Activated T-cell treated with anti-CD3 and anti-CD28 coated beads, Interleukin-2, amount 50 U/mL, for 24 hours (primary cell): ENCODE results near the gene IL36RN.
A peak's percentile ranks its signal among the peaks of the same experiment; 100 is the strongest.

Experiments used
- DNase-seq: peaks from one replicate; pipeline ENCODE4 v3.0.0-alpha.2; 2020
- H3K27ac Mint-ChIP-seq: 2 replicates; pipeline ENCODE4 v1.8.0; 2020; ENCODE audit warnings: mild to moderate bottlenecking, mixed read lengths
- H3K27me3 Mint-ChIP-seq: 2 replicates; pipeline ENCODE4 v1.8.0; 2020; ENCODE audit warnings: mixed read lengths
- H3K36me3 Mint-ChIP-seq: 2 replicates; pipeline ENCODE4 v1.8.0; 2020; ENCODE audit warnings: low read depth, mixed read lengths
- H3K4me1 Mint-ChIP-seq: 2 replicates; pipeline ENCODE4 v1.8.0; 2020; ENCODE audit warnings: low read depth, mixed read lengths
- H3K4me3 Mint-ChIP-seq: 2 replicates; pipeline ENCODE4 v1.8.0; 2020; ENCODE audit warnings: mild to moderate bottlenecking, moderate library complexity, mixed read lengths
- H3K9me3 Mint-ChIP-seq: 2 replicates; pipeline ENCODE4 v1.8.0; 2020; ENCODE audit warnings: mixed read lengths

Gene IL36RN

GRCh38 chr2:113032737-113033136 lies 26.3 kb upstream of the IL36RN start:
- no peak overlapping the region for H3K4me3 Mint-ChIP-seq
- no peaks in the 10 kb centered on the region for H3K9me3 Mint-ChIP-seq
- H3K27me3 Mint-ChIP-seq, result peaks cover 8% of the 10 kb centered on the region
- no peak for DNase-seq
- no peaks in the 10 kb centered on the region for H3K36me3 Mint-ChIP-seq
- H3K27ac Mint-ChIP-seq, result no peak overlapping the region
- no peaks in the 10 kb centered on the region for H3K4me1 Mint-ChIP-seq

GRCh38 chr2:113034016-113034415 lies 25.0 kb upstream of the IL36RN start:
- Mint-ChIP-seq H3K9me3 (no peaks in the 10 kb centered on the region), H3K4me3 (no peak overlapping the region), H3K27me3 (peaks cover 7% of the 10 kb centered on the region), H3K4me1 (no peaks in the 10 kb centered on the region), H3K27ac (no peak overlapping the region), H3K36me3 (no peaks in the 10 kb centered on the region)
- no peak for DNase-seq

- Mint-ChIP-seq H3K27me3 (no peaks in the 10 kb centered on the region), H3K27ac (no peak overlapping the region), H3K36me3 (no peaks in the 10 kb centered on the region), H3K4me1 (no peaks in the 10 kb centered on the region), H3K4me3 (no peak overlapping the region), H3K9me3 (no peaks in the 10 kb centered on the region)
- no peak for DNase-seq
These were observed 22.2 kb upstream of the IL36RN start for GRCh38 chr2:113036763-113037162.

- H3K27ac Mint-ChIP-seq, result no peak overlapping the region
- no peak overlapping the region for H3K4me3 Mint-ChIP-seq
- no peaks in the 10 kb centered on the region for H3K36me3 Mint-ChIP-seq
- H3K27me3 Mint-ChIP-seq, result no peaks in the 10 kb centered on the region
- no peak for DNase-seq
- H3K4me1 Mint-ChIP-seq, result no peaks in the 10 kb centered on the region
- no peaks in the 10 kb centered on the region for H3K9me3 Mint-ChIP-seq
These were observed 20.7 kb upstream of the IL36RN start for GRCh38 chr2:113038291-113038690.

- H3K4me1 Mint-ChIP-seq, result no peaks in the 10 kb centered on the region
- no peaks in the 10 kb centered on the region for H3K36me3 Mint-ChIP-seq
- no peaks in the 10 kb centered on the region for H3K27me3 Mint-ChIP-seq
- no peaks in the 10 kb centered on the region for H3K9me3 Mint-ChIP-seq
- no peak overlapping the region for H3K27ac Mint-ChIP-seq
- no peak for DNase-seq
- no peak overlapping the region for H3K4me3 Mint-ChIP-seq
These were observed 19.8 kb upstream of the IL36RN start for GRCh38 chr2:113039158-113039557.

GRCh38 chr2:113039719-113040118 lies 19.3 kb upstream of the IL36RN start:
- no peak overlapping the region for H3K4me3 Mint-ChIP-seq
- H3K27me3 Mint-ChIP-seq, result no peaks in the 10 kb centered on the region
- DNase-seq, result no peak
- H3K4me1 Mint-ChIP-seq, result no peaks in the 10 kb centered on the region
- no peaks in the 10 kb centered on the region for H3K36me3 Mint-ChIP-seq
- H3K9me3 Mint-ChIP-seq, result no peaks in the 10 kb centered on the region
- no peak overlapping the region for H3K27ac Mint-ChIP-seq

- Mint-ChIP-seq H3K27ac (no peak overlapping the region), H3K36me3 (no peaks in the 10 kb centered on the region), H3K4me3 (no peak overlapping the region), H3K27me3 (no peaks in the 10 kb centered on the region), H3K9me3 (no peaks in the 10 kb centered on the region), H3K4me1 (no peaks in the 10 kb centered on the region)
- DNase-seq, result no peak
These were observed 17.1 kb upstream of the IL36RN start for GRCh38 chr2:113041871-113042270.

- no peaks in the 10 kb centered on the region for H3K4me1 Mint-ChIP-seq
- H3K27me3 Mint-ChIP-seq, result peaks cover 3% of the 10 kb centered on the region
- H3K27ac Mint-ChIP-seq, result no peak overlapping the region
- H3K36me3 Mint-ChIP-seq, result no peaks in the 10 kb centered on the region
- DNase-seq, result no peak
- no peaks in the 10 kb centered on the region for H3K9me3 Mint-ChIP-seq
- no peak overlapping the region for H3K4me3 Mint-ChIP-seq
These were observed 12.5 kb upstream of the IL36RN start for GRCh38 chr2:113046465-113046864.

- Mint-ChIP-seq H3K27me3 (peaks cover 3% of the 10 kb centered on the region), H3K27ac (no peak overlapping the region), H3K4me1 (peaks cover 7% of the 10 kb centered on the region), H3K9me3 (peaks cover 22% of the 10 kb centered on the region), H3K4me3 (no peak overlapping the region), H3K36me3 (peaks cover 9% of the 10 kb centered on the region)
- DNase-seq, result no peak
These were observed 7.8 kb upstream of the IL36RN start for GRCh38 chr2:113050921-113051895.

GRCh38 chr2:113052396-113052917 lies 6.5 kb upstream of the IL36RN start, which contains the start of gene IL36B:
Gene IL36B (minus strand): TSS chr2:113052867.
- DNase-seq, result no peak
- Mint-ChIP-seq H3K27me3 (peaks cover 3% of the 10 kb centered on the region), H3K27ac (no peak within 1 kb of the TSS), H3K4me3 (no peak within 1 kb of the TSS), H3K4me1 (peaks cover 14% of the 10 kb centered on the region), H3K36me3 (peaks cover 12% of the 10 kb centered on the region), H3K9me3 (peaks cover 24% of the 10 kb centered on the region)

- Mint-ChIP-seq H3K4me1 (peaks cover 21% of the 10 kb centered on the region), H3K36me3 (peaks cover 12% of the 10 kb centered on the region), H3K27me3 (no peaks in the 10 kb centered on the region), H3K4me3 (no peak overlapping the region), H3K27ac (no peak overlapping the region), H3K9me3 (peaks cover 24% of the 10 kb centered on the region)
- DNase-seq, result no peak
These were observed 5.3 kb upstream of the IL36RN start for GRCh38 chr2:113053666-113054065.

GRCh38 chr2:113054066-113054465 lies 4.9 kb upstream of the IL36RN start:
- peaks cover 24% of the 10 kb centered on the region for H3K9me3 Mint-ChIP-seq
- peaks cover 12% of the 10 kb centered on the region for H3K36me3 Mint-ChIP-seq
- no peak overlapping the region for H3K27ac Mint-ChIP-seq
- no peak for DNase-seq
- H3K4me1 Mint-ChIP-seq, result peaks cover 21% of the 10 kb centered on the region
- H3K4me3 Mint-ChIP-seq, result no peak overlapping the region
- no peaks in the 10 kb centered on the region for H3K27me3 Mint-ChIP-seq

- Mint-ChIP-seq H3K9me3 (peaks cover 24% of the 10 kb centered on the region), H3K27me3 (no peaks in the 10 kb centered on the region), H3K36me3 (peaks cover 12% of the 10 kb centered on the region), H3K27ac (peak overlapping the region; percentile 74), H3K4me1 (peaks cover 21% of the 10 kb centered on the region), H3K4me3 (no peak overlapping the region)
- DNase-seq, result no peak
These were observed 2.5 kb upstream of the IL36RN start for GRCh38 chr2:113056521-113056920.

GRCh38 chr2:113057117-113057516 lies 1.9 kb upstream of the IL36RN start:
- no peak overlapping the region for H3K4me3 Mint-ChIP-seq
- H3K36me3 Mint-ChIP-seq, result peaks cover 12% of the 10 kb centered on the region
- peaks cover 24% of the 10 kb centered on the region for H3K9me3 Mint-ChIP-seq
- H3K4me1 Mint-ChIP-seq, result peaks cover 21% of the 10 kb centered on the region
- H3K27me3 Mint-ChIP-seq, result no peaks in the 10 kb centered on the region
- no peak for DNase-seq
- no peak overlapping the region for H3K27ac Mint-ChIP-seq

GRCh38 chr2:113058411-113058994 lies 495 bp upstream of the IL36RN start:
- no peak for DNase-seq
- no peak overlapping the region for H3K27ac Mint-ChIP-seq
- peaks cover 24% of the 10 kb centered on the region for H3K9me3 Mint-ChIP-seq
- H3K4me1 Mint-ChIP-seq, result peaks cover 21% of the 10 kb centered on the region
- H3K36me3 Mint-ChIP-seq, result peaks cover 12% of the 10 kb centered on the region
- no peak overlapping the region for H3K4me3 Mint-ChIP-seq
- no peaks in the 10 kb centered on the region for H3K27me3 Mint-ChIP-seq
